ENCODE data around the gene SOCS1. TPM values are rescaled to one million over a fixed set of nuclear protein-coding genes. Genes with fewer than 3 reads are reported as not detected.

Gene SOCS1
- total RNA-seq, 4 donors from 2014 or later = 5.3 to 10.5 (median 6.9) TPM

GRCh38 chr16:11283820-11284248 is 27.8 kb upstream of the SOCS1 start:
- H3K4me3 ChIP-seq = no peak overlapping the region
- TF ChIP-seq POLR2AphosphoS5 (IDR thresholded peaks at IDR 0.05) (no peak), CTCF (IDR thresholded peaks at IDR 0.05) (no peak), EP300 (IDR thresholded peaks at IDR 0.05) (no peak), POLR2A (IDR thresholded peaks at IDR 0.05) (no peak)
- WGBS, 2 donors (ENCODE audit: low coverage in 1 of 2) = 20 to 38% methylated on average over 2 to 4 of the region's 4 CpGs
- no peaks in the 10 kb centered on the region for H3K27me3 ChIP-seq
- no peak for ATAC-seq
- no peaks in the 10 kb centered on the region for H3K36me3 ChIP-seq
- H3K27ac ChIP-seq = no peak overlapping the region
- peaks cover 0 to 4% (median 0%) of the 10 kb centered on the region in 3 donors for H3K4me1 ChIP-seq
- no peaks in the 10 kb centered on the region for H3K9me3 ChIP-seq

- Histone ChIP-seq H3K4me3 (no peak within 1 kb of the TSS), H3K27ac (no peak within 1 kb of the TSS), H3K4me1 (peaks cover 0 to 4% (median 0%) of the 10 kb centered on the region in 3 donors), H3K36me3 (no peaks in the 10 kb centered on the region), H3K27me3 (no peaks in the 10 kb centered on the region), H3K9me3 (peaks cover 0 to 3% (median 0%) of the 10 kb centered on the region in 3 donors)
- TF ChIP-seq CTCF (IDR thresholded peaks at IDR 0.05) = no peak
- TF ChIP-seq POLR2AphosphoS5 (IDR thresholded peaks at IDR 0.05) = no peak
- TF ChIP-seq POLR2A (IDR thresholded peaks at IDR 0.05) = no peak
- no peak for TF ChIP-seq EP300 (IDR thresholded peaks at IDR 0.05)
- 79 to 87% methylated on average over 3 to 15 of the region's 25 CpGs for WGBS, 2 donors (ENCODE audit: low coverage in 1 of 2)
- ATAC-seq = no peak
These were observed 24.9 kb upstream of the SOCS1 start, which contains the start of gene PRM1 for GRCh38 chr16:11280616-11281522. Gene PRM1 (minus strand): TSS chr16:11281330. CDS start chr16:11281238, 92 bp downstream.

GRCh38 chr16:11278681-11279628 is 23.0 kb upstream of the SOCS1 start:
- Histone ChIP-seq H3K36me3 (no peaks in the 10 kb centered on the region), H3K27ac (no peak overlapping the region), H3K9me3 (peaks cover 0 to 3% (median 0%) of the 10 kb centered on the region in 3 donors), H3K4me3 (no peak overlapping the region), H3K4me1 (peaks cover 0 to 4% (median 0%) of the 10 kb centered on the region in 3 donors), H3K27me3 (no peaks in the 10 kb centered on the region)
- no peak for TF ChIP-seq EP300 (IDR thresholded peaks at IDR 0.05)
- TF ChIP-seq POLR2A (IDR thresholded peaks at IDR 0.05) = no peak
- 89 to 90% methylated on average over 2 to 5 of the region's 7 CpGs for WGBS, 2 donors (ENCODE audit: low coverage in 1 of 2)
- ATAC-seq = no peak

- H3K36me3 ChIP-seq = no peaks in the 10 kb centered on the region
- no peak for ATAC-seq
- H3K9me3 ChIP-seq = peaks cover 0 to 3% (median 0%) of the 10 kb centered on the region in 3 donors
- H3K4me3 ChIP-seq = no peak overlapping the region
- no peaks in the 10 kb centered on the region for H3K4me1 ChIP-seq
- TF ChIP-seq POLR2A (IDR thresholded peaks at IDR 0.05) (no peak), EP300 (IDR thresholded peaks at IDR 0.05) (no peak), CTCF (IDR thresholded peaks at IDR 0.05) (no peak), POLR2AphosphoS5 (IDR thresholded peaks at IDR 0.05) (no peak)
- no peak overlapping the region for H3K27ac ChIP-seq
- 88 to 90% methylated on average over 10 to 11 of the region's 12 CpGs for WGBS, 2 donors (ENCODE audit: low coverage in 1 of 2)
- H3K27me3 ChIP-seq = no peaks in the 10 kb centered on the region
These were observed 21.8 kb upstream of the SOCS1 start for GRCh38 chr16:11277607-11278337.

All from gastroesophageal sphincter (tissue), 4 donors.